ENCODE data around the gene ICAM4.

DNA sequence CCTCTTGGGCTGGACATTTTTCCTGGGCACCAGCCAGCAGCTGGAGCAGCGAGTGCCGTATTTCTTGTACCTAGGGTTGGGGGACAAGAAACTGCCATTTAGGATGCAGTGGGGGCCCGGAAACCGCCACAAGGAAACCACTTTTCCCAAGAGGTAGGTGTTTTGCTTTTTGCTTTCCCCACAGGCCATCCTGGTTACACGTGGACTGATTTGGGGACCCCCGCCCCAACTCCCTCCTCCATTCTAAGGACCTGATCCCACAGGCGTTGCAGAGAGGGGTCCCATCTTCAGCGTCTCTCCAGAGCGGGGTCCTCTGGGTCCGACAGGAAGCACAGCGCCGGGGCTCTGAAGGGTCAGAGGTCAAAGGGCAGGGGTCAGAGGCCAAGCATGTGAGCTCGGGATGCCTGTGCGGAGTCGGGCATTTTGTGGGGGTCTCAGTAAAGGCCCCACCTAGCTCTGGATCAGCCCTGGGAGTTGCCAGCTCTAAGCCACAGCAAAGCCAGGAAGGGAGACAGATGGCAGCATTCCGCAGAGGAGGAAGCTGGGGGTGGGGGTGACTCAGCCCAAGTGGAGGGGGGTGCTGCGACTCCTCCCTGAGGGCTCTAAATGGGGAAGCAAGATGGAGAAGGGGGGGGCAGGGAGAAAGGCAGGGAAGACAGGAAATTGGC lies 18.5 kb downstream of the ICAM4 start:
- TF ChIP-seq CEBPB (IDR thresholded peaks at IDR 0.05; ENCODE audit: low read depth, low read length), result no peak
- TF ChIP-seq, protein P1, sequence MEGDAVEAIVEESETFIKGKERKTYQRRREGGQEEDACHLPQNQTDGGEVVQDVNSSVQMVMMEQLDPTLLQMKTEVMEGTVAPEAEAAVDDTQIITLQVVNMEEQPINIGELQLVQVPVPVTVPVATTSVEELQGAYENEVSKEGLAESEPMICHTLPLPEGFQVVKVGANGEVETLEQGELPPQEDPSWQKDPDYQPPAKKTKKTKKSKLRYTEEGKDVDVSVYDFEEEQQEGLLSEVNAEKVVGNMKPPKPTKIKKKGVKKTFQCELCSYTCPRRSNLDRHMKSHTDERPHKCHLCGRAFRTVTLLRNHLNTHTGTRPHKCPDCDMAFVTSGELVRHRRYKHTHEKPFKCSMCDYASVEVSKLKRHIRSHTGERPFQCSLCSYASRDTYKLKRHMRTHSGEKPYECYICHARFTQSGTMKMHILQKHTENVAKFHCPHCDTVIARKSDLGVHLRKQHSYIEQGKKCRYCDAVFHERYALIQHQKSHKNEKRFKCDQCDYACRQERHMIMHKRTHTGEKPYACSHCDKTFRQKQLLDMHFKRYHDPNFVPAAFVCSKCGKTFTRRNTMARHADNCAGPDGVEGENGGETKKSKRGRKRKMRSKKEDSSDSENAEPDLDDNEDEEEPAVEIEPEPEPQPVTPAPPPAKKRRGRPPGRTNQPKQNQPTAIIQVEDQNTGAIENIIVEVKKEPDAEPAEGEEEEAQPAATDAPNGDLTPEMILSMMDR (IDR thresholded peaks at IDR 0.05; ENCODE audit: control extremely low read depth in 1 of 3, insufficient read depth in 1 of 3, low read depth in 1 of 3, low read length in 3 of 3), result no peak
- TF ChIP-seq ZNF274 (IDR thresholded peaks at IDR 0.05; ENCODE audit: borderline replicate concordance, extremely low read depth, low read length), result no peak
- TF ChIP-seq EZH2 (IDR thresholded peaks at IDR 0.05; ENCODE audit: low read depth, low read length, severe bottlenecking), result no peak
- TF ChIP-seq NRF1 (IDR thresholded peaks at IDR 0.05; ENCODE audit: low read depth, low read length), result no peak
